Activated gamma-delta T cell treated with anti-CD3 and anti-CD28 coated beads, Interleukin-2, amount 50 U/mL, for 16 hours (primary cell): ENCODE results near the gene RNASEH1.

ENCODE experiments used
- DNase-seq: peaks from one replicate; pipeline ENCODE4 v3.0.0-alpha.2; 2020; ENCODE audit warnings: low read depth

RNASEH1 gene, protein sequence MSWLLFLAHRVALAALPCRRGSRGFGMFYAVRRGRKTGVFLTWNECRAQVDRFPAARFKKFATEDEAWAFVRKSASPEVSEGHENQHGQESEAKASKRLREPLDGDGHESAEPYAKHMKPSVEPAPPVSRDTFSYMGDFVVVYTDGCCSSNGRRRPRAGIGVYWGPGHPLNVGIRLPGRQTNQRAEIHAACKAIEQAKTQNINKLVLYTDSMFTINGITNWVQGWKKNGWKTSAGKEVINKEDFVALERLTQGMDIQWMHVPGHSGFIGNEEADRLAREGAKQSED

DNA sequence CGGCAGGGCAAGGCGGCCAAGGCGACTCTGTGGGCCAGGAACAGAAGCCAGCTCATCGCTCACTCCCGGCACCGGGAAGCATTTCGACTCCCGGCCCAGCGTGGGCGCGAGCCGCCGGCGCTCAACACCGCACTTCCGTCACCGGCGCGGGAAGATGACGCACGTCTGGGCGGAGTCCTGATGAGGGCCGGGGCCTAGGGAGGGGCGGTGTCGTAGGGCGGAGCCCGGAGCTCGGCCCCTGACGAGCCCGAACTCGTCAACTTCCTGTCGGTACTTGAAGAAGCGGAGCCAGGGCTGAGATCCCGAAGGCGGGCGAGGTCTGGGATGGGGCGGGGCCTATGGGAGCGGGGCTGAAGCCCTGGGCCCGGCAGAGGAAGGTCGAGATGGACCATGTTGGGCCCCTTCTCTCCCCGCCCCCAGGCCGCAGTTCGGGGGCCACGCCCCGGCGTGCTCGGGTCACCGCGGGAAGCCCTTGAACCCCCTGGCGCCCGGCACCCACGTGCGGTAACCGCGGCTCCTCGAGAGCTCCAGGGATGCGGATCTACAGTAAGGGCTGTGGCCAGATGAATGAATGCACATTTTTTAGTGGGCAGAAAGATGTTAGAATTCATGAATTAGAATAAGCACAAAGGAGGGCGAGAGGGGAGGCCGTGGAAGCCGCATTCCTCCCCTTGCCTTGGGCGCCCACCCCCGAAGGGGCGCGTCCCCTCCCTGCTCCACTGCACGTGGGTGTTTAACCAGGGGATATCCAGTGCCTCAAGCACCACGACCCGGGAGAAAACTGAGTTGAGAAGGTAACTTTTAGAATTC is at the start of gene RNASEH1:
RNASEH1 (minus strand) TSS at position 129 of the 810 bp plus-strand sequence; CDS start at position 56, 73 bp downstream.
- peak; percentile 97 for DNase-seq

DNA sequence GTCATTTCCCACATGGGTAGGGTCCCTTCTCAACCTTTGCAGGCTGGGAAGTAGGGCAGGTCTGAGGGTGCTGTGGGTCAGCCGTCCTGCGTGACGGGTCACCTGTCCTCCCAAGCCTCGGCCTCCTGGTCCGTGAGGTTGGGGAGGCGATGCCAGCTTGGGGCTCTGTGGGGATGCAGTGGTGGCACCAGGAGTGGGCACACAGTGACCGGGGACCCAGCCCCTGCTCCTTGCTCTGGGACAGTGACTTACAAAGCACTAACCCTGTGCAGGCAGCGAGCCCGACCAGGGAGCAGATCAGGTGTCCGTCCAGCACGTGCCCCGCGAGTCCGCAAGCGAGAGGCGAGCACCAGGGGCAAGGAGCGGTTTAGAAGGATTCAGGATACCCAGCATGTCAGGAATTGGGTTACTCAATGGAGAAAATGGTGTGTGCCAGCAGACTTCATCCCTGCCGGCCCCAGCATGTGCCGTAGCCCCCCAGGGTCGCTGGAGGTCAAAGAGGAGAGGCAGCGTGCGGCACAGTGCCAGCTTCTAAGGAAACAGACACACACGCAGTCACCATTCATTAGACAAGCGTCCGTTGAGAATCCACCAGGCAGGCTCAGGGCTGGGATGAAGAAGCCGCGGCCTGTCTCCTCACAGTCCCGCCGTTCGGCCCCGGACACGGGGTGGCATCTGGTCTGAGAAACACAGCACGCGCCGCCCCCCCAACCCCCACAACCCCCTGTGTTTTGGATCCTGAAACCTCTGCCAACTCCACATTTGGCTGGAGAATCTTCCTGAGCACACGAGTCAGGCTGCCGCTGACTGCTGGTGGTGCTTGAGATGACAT is 48.5 kb upstream of the RNASEH1 start:
- no peak for DNase-seq

DNA sequence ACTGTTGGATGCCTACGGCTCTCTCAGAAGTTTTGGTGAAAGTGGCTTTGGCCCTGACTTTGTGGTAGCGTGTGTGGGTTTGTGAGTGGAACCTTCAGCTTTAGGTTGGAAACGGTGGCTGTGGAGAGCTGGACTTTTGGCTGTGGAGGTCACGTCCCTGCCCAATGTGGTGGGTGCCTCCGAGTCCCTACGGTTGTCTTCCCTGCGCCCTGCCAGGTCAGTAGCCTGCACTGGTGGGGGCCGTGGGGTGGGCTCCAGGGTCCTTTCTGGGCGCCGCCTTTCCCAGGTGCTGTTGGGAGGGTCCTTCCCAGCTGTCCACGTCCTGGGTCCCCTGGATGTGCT is 47.9 kb upstream of the RNASEH1 start:
- no peak for DNase-seq

DNA sequence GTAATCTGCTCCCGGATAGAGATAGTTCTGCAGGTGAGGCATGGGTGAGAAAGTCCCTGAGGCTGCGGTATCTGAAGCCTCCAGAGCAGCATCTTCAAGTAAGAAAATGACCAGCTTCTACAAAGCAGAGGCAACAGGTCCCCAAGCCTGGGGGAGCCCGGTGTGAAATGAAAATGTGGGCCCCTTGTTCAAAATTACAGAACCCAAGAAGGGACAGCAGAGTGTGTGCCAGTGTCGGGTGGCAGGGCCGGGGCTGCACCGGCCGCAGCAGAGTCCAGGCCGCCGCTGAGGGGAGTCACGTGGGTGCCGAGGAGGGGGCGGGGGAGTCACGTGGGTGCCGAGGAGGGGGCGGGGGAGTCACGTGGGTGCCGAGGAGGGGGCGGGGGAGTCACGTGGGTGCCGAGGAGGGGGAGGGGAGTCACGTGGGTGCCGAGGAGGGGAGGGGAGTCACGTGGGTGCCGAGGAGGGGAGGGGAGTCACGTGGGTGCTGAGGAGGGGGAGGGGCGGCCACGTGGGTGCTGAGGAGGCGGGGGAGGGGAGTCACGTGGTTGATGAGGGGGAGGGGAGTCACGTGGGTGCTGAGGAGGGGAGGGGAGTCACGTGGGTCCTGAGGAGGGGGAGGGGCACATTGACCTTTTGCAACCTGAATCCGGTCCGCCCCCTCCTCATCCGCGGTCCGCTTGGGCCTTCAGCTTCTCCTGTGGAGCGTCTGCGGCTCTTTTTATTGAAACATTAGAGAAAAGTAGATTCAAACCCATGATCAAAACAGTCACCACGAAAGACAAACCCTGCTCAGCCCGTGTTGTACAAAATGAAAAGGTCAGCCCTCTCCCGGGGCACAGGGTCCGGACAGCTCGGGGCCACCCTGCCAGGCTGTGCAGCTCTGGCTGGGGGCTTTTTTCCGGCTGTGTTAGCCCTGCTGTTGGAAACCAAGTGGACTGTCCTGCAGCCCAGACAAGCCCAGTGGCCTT is 47.1 kb upstream of the RNASEH1 start:
- no peak for DNase-seq

DNA sequence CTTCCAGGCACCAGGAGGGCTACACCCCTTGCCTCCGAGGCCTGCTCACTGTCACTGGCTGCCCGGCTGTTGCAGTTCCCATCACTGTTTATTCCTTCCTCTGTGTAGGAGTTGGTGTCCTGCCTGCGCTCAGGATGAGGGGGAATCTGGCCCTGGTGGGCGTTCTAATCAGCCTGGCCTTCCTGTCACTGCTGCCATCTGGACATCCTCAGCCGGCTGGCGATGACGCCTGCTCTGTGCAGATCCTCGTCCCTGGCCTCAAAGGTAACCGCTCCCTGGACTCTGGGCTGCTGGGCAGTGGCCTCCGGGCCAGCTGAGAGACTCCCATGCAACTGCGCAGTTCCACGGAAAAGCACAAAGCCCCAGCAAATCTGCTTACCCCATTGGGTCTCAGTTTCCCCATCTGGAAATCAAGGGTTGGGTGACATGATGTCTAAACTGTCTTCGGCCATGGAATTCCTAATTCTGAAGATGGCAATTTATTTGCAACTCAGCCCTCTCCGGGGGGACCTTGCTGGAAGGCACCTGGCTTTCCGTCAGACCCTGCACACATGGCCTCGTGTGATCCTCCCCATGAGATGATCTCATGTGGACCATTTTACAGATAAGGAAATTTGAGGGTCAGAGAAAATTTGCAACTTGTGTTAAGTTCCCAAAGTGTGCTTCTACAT is 46.2 kb upstream of the RNASEH1 start:
- no peak for DNase-seq

DNA sequence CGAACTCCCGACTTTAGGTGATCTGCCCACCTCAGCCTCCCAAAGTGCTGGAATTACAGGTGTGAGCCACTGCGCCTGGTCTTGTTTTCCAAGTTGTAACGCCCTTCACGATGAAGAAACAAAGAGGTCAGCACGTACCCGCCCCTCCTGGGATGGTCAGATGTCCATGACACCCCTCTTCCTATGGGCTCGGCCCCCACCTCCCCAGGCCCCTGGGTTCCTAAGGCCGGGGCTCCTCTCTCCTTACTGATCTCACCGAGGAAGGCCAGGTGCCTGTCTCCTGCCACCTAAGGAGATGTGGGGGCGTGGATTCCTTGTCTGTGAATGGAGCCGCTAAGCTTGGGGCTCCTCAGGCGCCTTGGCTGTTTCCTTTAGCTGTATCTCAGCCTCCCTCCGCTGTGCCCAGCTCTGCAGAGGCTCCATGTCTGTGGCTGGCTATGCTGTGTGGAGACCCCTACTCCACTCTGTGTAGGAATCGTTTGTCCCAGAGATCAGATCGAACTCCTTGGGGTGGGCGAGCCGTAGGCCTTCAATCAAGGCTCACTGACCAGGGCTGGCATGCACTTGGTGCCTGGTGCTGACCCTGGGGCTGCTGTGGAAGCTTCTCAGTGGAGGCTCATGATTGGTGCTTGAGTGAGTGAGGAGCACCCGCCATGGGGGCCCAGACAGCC is 45.5 kb upstream of the RNASEH1 start:
- no peak for DNase-seq

DNA sequence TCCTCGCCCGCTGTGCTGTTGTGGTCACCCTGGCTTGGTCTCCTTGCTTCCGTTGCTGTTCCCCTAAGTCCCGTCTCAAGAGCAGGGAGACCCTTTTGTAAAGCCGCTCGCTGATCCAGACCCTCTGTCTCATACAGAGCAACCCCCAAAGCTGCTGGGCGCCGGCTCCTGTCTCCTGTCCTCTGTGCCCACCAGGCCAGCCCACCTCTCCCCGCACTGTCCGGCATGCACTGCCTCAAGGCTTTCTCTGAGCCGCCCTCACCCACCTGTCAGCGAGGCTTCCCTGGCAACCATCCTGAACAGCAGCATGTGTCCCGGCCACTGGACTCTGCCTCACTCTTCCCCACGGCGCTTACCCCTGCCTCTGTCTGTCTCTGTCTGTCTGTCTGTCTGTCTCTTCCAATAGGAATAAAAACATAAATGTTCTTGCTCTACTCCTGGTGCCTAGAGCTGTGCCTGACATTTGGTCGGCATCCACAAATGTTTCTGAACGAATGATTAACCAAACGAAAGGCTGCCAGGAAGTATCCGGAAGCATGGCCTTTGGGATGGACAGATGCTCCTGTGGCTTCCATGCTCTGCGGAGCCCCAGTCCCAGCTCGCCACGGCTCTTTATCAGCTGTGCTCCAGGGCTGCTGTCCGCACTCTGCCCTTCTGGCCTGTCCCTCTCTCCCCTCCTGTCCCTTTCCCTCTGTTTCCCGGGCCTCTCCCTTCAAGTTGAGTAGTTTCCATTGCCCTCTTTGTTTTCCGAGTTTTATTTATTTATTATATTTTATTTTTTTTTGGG is 44.6 kb upstream of the RNASEH1 start:
- DNase-seq, result no peak

DNA sequence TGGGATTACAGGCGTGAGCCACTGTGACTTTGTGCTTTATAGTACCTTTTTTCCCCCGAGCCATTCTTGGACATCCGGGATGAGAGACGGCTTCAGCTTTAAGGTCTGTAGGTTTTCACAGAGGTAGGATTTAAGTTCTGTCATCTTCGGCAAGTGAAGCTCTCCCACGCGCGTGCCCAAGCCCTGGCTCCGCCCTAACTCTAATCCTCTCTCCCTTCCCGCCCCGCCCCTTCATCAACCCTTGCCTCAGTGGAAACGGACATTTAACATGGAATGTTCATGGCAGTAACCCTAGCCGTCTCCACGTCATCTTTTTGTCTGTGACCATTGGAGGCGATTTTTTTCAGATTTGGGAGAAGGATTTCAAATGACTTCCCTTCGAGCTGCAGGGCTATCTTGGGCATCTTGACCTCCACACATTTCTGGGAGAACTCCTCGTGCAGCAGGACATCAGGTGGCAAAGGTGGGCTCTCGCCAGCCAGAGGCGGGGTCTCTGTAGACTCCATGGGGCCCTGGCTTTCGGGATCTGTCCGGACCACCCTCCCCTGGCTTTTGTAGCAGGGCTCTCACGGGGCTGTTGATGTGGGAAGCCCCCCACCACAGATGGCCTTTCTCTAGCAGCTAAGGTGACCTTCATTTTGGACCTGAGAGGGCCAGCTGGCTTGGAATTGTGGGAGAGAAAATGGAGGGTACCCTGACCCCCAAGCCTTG is 43.6 kb upstream of the RNASEH1 start:
- no peak for DNase-seq

DNA sequence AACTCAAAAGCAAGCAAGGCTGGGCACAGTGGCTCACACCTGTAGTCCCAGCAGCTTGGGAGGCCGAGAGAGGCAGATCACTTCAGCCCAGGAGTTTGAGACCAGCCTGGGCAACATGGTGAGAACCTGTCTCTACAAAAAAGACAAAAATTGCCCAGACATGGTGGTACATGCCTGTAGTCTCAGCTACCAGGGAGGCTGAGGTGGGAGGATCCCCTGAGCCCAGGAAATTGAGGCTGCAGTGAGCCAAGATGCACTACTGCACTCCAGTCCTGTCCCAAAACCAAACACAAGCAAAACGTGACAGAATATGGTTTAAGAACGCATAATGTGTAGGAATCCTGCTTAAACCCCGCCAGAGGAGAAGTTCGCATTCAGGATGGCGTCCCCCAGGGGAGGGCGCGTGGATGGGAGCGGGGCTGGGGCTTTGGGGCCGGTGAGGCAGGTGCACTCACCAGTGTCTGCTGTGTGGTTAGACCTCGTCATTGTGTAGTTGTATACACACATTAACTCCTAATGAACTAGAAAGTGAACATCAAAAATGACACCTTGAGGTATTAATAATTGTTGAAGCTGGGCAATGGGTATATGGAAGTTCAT is 42.2 kb upstream of the RNASEH1 start:
- DNase-seq, result no peak

DNA sequence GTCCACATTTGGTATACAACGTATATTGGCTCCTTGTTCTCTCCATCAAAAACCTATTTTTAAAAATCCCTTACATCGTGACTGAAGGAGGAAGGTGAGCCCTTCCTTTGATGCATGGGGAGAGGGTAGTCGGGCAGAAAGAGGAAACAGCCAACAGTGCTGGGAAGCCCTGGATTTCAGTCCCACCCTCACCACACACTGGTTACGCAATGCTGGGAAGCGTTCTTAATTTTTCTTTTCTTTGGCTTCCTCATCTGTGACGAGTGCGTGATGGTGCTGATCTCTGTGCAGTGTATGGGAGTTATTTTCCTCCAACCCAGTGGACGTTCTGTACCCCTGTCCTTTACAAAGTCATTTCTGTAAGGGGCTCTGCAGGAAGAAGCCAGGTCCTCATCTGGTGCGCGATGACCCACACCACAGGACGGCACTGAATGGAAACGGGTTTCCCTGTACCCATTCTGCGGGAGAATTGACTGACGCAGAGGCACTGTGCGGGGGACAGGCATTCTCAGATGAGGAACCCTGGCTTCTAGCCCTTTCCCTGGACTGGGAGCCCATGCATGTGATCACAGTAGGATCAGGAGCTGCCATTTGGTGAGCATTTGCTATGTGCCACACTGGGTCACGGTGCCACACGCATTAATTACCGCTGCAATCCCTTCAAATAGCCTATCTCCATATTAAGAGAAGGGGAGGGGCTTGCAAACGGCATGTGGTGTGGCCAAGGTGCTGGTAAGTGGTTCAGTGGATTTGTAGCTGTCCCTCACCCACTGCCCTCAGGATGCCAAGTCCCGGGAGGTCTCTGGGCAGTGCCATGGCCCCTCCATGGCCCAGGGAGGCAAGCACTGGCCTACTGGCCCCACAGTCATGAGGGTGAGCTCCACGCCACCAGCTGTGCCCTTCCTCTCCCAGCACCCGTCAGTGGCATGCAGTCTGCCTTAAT is 41.0 kb upstream of the RNASEH1 start:
- DNase-seq, result no peak

DNA sequence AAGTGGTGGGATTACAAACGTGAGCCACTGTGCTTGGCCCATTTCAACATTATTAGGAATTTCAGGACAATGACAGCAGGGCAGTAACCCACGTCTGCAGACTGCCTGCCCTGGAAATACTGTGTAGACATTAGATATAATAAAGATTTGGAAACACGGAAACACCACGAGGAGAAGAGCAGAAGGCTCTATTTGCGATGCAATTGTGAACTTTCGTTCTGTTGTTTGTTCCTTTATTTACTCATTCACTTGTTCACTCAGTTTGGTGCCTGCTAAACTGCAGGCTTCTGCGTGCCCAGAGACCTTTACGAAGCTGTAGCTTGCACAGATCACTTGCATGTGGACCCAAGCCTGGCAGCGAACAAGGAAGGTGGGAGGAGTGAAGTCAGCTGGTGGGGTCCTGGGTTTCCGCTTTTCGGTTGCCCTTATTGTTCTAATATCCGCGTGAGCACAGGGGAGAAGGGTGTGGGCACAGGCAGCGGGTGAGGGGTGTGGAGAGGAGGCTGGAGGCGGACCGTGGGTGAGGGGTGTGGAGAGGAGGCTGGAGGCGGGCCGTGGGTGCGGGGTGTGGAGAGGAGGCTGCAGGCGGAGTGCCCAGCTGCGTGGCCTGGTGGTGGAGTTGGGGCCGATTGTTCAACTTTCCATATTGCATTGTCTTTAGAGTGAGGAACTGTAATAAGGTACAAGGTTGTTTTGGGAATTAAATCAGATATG is 40.2 kb upstream of the RNASEH1 start:
- no peak for DNase-seq

DNA sequence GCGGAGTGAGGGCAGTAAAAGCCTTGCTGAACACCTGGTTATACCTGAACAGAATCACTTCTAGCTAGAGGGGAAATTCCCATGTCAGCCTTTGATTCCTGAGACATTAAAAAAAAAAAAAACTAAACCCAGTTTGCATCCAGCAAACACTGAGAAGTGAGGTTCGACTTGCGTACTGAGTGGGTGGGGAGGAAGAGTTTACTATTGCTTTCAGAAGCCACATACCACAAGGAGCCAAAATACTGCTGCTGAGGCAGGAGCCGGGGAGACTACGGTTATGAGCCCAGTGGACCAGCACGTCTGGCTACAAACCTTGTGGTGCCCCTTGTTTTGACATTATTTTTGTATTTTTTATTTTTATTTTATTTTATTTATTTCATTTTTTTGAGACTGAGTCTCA is 39.4 kb upstream of the RNASEH1 start:
- no peak for DNase-seq

DNA sequence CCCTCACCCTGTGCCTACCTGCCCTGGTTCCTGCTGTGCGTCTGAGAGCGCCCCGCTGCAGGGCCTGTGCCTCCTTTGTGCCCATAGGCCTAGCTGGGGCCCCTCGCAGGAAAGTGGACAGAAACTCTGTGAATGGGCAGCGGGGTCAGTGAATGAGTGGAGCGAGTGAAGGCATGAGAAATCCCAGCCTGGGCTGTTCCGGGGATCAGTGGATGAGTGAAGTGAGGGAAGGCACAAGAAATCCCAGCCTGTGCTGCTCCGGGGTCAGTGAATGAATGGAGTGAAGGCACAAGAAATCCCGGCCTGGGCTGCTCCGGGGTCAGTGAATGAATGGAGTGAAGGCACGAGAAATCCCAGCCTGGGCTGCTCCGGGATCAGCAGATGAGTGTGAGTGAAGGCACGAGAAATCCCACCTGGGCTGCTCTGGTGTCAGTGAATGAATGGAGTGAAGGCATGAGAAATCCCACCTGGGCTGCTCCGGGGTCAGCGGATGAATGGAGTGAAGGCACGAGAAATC is 38.8 kb upstream of the RNASEH1 start:
- no peak for DNase-seq

DNA sequence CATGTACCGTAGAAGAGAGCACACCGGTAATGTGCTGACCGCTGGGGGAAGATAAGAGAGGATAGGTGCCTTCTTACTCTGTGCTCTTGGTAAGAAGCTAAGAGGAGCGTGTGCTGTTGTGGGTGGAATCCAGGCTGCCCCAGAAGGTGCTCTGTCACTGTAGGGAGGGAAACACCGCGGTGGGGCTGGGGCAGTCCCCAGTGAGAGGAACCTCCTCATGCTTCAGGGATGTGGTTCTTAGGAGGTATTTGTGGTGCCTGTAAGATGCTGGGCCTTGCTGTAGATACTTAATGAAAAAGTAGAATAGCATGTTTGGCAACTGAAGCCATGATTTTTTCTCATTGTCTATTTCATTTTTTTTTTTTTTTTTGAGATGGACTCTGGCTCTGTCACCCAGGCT is 37.9 kb upstream of the RNASEH1 start:
- DNase-seq, result no peak

DNA sequence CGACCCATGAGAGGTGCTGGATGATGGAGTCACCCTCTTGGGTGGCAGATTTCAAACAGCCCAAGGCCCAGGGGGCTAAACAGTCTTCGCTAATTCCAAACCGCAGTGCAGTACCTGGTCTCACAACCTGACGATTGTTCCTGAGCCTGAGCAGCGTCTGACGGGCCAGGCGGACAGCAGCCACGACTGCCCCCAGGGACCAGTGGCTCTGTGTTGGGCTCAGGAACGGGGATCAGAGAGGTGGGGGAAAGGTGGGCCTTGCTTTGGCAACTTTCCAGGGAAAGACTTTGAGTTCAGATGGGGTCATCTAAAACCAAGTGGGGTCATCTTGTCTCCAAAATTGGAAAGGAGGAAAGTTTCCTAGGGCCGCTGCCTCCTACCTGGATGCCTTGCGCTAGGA is 37.3 kb upstream of the RNASEH1 start:
- DNase-seq, result no peak

DNA sequence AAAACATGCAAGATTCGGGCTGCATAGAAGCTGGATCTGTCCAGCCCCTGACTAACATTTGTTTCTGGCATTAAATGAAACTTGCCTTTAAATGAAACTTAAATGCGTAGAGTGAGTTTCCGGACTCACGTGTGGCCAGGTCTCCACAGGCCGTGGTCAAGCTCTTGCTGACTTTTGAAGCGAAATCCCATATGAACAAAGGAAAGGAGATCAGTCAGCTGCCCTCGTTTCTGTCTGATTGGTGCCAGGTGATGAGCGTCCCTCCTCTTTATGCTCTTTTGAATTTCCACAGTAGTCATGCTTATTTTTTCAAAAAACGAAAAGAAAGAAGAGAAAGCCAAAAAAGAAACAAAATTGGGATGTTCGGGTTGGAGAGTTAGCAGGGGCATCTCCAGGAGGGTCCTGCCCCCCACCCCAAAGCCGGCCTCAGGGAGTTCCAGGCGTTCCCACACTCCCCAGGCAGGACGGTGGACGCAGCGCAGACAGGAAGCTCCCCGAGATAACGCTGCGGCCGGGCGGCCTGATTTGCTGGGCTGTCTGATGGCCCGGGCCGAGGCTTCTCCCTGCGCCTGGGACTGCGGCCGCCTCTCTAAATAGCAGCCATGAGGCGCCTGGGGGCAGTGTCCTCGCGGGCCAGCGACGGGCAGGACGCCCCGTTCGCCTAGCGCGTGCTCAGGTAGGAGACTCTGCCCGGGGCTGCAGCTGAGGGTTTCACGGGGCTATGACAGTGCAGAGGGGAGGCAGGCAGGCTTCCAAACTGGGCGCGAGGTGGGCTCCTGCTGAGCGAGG is 36.6 kb upstream of the RNASEH1 start, which contains the start of gene COLEC11:
COLEC11 (plus strand) TSS at position 620 of the 789 bp plus-strand sequence. CDS start 9,229 bp downstream, outside the sequence.
- no peak for DNase-seq
